IPS DF 6.9 (cell line): Measurements from ENCODE around the gene SUCO.

Source experiments
- DNase-seq: peaks from one replicate; pipeline ENCODE4 v3.0.0-alpha.2; 2013; ENCODE audit warnings: low read depth, low spot score
- H3K27ac ChIP-seq: one replicate; pipeline ENCODE4 v1.5.1; 2013; ENCODE audit warnings: low read length, control low read depth
- H3K27me3 ChIP-seq: 2 replicates; pipeline ENCODE4 v1.6.1; 2013; ENCODE audit warnings: mild to moderate bottlenecking, low read length; ENCODE audit not compliant: control insufficient read depth, insufficient read depth
- H3K36me3 ChIP-seq: 2 replicates; pipeline ENCODE4 v1.6.1; 2013; ENCODE audit warnings: low read length; ENCODE audit not compliant: control insufficient read depth, insufficient read depth
- H3K4me1 ChIP-seq: 2 replicates; pipeline ENCODE4 v1.6.1; 2013; ENCODE audit warnings: low read length; ENCODE audit not compliant: control insufficient read depth, insufficient read depth
- H3K4me3 ChIP-seq: 2 replicates; pipeline ENCODE4 v1.5.1; 2013; ENCODE audit warnings: mild to moderate bottlenecking, low read length
- H3K9me3 ChIP-seq: 2 replicates; pipeline ENCODE4 v1.6.1; 2013; ENCODE audit warnings: low read length, inconsistent platforms; ENCODE audit not compliant: control insufficient read depth, insufficient read depth
- WGBS: extraction: QIAGEN DNeasy Blood & Tissue Kit; methylation state at CpG from one replicate; pipeline ENCODE4 v1.1.7; 2013; ENCODE audit warnings: mixed read lengths, missing lambda C conversion rate; ENCODE audit not compliant: insufficient read length, insufficient coverage; 5-methylcytosine and 5-hydroxymethylcytosine counted together

SUCO gene

DNA sequence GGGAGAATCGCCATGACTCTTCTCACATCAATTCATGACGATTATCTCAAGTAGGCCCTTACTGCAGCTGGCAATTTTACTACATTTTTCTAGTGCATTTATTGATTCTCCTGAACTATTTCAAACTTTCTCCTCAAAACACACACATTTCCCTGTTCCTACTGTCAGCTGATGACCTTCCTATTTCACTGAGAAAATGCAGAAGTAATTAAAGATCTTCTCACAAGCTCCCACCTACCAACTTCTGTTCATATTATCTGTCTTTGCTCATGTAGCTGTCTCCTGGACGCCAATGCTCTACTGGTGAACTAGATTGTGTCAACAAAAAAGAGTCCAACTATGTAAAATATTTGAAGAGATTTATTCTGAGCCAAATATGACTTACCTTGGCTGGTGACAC is 89.6 kb downstream of the SUCO start:
- Histone ChIP-seq H3K36me3 (no peaks in the 10 kb centered on the region), H3K27me3 (no peaks in the 10 kb centered on the region), H3K4me1 (no peaks in the 10 kb centered on the region), H3K27ac (no peak overlapping the region), H3K4me3 (no peak overlapping the region), H3K9me3 (no peaks in the 10 kb centered on the region; the same call in 1 of the 2 replicates)
- DNase-seq = no peak
- no CpG with 5 or more reads among the region's 3 CpGs for WGBS

DNA sequence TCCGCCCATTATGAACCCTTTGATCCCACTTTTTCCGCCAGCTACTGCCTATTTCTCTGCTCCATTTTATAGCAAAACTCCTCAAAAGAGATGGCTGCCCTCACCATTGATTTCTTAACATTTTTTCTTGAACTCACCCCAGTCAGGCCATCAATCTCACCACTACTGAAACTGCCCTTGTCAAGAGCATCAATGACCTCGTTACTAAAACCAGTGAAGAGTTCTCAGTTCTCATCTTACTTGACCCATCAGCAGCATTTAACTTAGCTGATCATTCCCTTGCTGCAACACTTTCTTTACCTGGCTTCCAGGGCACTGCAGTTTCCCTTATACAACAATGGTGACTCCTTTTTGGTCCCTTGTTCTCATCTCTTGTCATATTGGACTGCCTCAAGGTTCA is 90.8 kb downstream of the SUCO start:
- no peak for DNase-seq
- no CpG with 5 or more reads among the region's 3 CpGs for WGBS
- no peaks in the 10 kb centered on the region for H3K36me3 ChIP-seq
- H3K27ac ChIP-seq = no peak overlapping the region
- H3K4me1 ChIP-seq = no peaks in the 10 kb centered on the region
- H3K27me3 ChIP-seq = no peaks in the 10 kb centered on the region
- H3K4me3 ChIP-seq = no peak overlapping the region
- no peaks in the 10 kb centered on the region; the same call in 1 of the 2 replicates for H3K9me3 ChIP-seq

DNA sequence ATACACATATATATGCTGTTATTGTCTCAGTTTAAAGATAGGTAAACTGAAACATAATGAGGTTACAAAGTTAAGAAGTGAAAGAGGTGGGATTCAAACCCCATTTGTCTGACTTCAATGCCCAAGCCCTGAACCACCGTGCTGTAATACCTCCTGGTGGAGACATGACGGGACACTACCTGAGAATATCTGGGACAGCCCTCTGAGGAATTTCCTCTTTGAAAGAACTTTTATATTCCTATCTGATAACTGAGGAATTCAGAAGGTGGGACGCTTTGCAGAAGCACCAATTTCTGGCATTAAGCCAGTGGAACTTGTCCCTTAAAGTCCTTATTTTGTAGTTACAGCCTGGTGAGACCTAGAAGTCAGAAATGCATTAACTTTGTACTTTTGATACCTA is 93.9 kb downstream of the SUCO start:
- no peak overlapping the region for H3K27ac ChIP-seq
- H3K4me3 ChIP-seq = no peak overlapping the region
- no peaks in the 10 kb centered on the region for H3K27me3 ChIP-seq
- no CpG with 5 or more reads among the region's 3 CpGs for WGBS
- H3K4me1 ChIP-seq = no peaks in the 10 kb centered on the region
- H3K36me3 ChIP-seq = no peaks in the 10 kb centered on the region
- H3K9me3 ChIP-seq = no peaks in the 10 kb centered on the region
- no peak for DNase-seq

DNA sequence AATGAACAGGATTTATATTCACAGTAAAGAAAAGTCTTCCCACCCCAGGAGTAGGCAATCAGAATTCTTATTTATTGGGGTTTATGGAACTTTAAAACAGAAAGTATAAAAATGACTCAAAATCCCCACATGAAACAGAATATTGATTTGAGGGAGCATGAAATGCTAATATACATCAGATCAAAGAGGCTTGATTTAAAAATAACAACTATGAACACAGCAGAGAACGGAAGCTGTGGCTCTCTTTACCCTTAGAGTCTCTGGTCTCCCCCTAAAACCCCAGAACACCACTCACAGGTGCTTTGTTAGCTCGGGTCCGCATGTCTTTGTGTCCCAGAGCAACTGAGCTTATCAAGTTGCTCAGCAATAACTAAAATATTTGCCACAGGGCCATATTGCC is 94.8 kb downstream of the SUCO start:
- Histone ChIP-seq H3K36me3 (no peaks in the 10 kb centered on the region), H3K27me3 (no peaks in the 10 kb centered on the region), H3K27ac (no peak overlapping the region), H3K9me3 (no peaks in the 10 kb centered on the region), H3K4me1 (no peaks in the 10 kb centered on the region), H3K4me3 (no peak overlapping the region)
- WGBS = no CpG with 5 or more reads among the region's 3 CpGs
- no peak for DNase-seq

DNA sequence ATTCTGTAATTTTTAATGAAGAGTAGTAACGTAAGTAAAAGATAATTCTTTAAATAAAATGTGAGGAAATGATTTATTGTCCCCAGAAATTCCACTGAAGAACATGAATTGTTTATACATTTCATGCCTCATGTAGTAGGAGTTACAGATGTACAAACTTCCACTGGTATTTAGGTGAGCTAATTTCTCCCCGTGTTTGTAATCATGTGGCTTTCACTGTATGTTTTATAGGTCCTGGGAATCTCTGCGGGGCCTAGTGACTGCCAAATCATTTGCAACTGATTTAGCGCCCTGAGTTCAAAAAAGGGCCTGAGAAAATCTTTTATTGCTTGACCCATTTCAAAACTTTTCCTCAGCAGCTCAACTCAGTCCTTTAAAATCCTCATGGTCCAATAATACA is 95.5 kb downstream of the SUCO start:
- Histone ChIP-seq H3K27me3 (no peaks in the 10 kb centered on the region), H3K9me3 (no peaks in the 10 kb centered on the region), H3K4me3 (no peak overlapping the region), H3K36me3 (no peaks in the 10 kb centered on the region), H3K4me1 (no peaks in the 10 kb centered on the region), H3K27ac (no peak overlapping the region)
- 100% methylated on average over 1 of the region's 4 CpGs for WGBS
- DNase-seq = no peak

DNA sequence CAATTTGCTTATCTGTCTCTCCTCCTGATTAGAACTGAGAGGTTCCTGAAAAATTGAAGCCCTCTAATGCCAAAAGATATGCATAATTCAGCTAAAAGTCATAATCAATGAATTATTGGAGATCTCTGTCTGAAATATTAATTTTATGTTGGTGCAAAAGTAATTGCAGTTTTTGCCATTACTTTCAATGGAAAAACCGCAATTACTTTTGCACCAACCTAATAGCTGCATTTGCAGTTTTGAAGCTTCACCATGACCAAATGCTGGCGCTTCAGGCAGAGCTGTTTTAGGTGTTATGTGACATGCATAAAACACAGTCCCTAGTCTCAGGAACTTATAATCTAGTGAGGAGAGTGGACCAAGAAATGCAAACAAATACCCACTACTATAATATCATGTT is 96.2 kb downstream of the SUCO start:
- Histone ChIP-seq H3K4me1 (no peaks in the 10 kb centered on the region), H3K9me3 (no peaks in the 10 kb centered on the region), H3K27me3 (no peaks in the 10 kb centered on the region), H3K4me3 (no peak overlapping the region), H3K36me3 (no peaks in the 10 kb centered on the region), H3K27ac (no peak overlapping the region)
- no peak for DNase-seq
- no CpG with 5 or more reads among the region's 2 CpGs for WGBS

DNA sequence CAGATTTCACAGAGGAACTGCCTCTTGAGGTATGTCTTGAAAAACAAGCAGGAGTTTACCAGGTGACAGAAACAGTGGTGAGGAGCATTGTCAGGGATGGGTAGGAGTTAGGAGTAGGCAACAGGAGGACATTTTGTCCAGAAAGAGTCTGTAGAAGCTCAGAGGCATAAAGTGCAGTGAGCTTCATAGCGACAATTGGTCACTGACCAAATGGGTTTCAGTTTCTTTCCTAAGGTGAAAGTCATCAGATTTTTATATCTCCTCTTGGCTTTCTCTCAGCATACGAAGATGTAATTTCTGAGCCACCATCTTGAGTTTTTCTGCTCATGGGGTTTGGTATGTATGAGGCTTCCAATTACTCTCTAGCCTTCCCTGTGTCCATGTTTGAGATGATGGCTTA is 96.7 kb downstream of the SUCO start:
- Histone ChIP-seq H3K27me3 (no peaks in the 10 kb centered on the region), H3K4me3 (no peak overlapping the region), H3K27ac (no peak overlapping the region), H3K36me3 (no peaks in the 10 kb centered on the region), H3K9me3 (no peaks in the 10 kb centered on the region), H3K4me1 (no peaks in the 10 kb centered on the region)
- no CpG with 5 or more reads among the region's 2 CpGs for WGBS
- no peak for DNase-seq

DNA sequence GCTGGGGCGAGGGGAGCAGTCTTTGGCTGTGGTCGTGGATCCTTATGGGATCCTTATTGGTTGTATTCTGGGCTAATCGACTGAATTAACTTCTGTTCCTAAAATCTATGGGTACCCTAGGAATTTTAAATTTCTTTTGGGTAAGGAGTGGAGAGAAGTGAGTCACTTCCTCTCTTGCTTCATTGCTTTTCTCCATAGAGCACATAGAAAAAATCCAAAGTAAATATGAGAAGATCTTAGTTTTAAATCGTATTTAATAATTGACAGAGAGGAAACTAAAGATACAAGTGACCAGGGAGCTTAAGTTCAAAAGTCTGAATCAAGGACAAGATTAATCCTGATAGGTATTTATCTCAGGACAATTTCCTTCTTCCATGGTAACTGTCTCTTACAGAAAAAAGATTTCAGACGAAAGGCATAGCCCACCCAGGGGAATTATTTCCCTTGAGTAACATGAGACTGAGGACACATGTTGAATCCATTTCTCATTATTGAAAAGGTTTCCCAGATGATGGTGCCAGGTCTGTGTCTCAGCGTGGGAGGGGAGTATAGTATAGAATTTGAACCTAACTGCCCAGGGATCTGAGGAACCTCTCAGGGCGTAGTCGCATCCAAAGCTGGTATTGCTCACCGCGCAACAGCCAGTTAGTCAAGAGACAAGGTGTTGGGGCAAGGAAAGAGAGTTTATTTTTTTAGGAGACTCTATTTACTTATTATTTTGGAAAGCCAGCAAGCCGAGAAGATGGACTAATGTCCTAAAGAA is 97.3 kb downstream of the SUCO start:
- no peak for DNase-seq
- H3K4me3 ChIP-seq = no peak overlapping the region
- H3K4me1 ChIP-seq = no peaks in the 10 kb centered on the region
- no peak overlapping the region for H3K27ac ChIP-seq
- H3K27me3 ChIP-seq = no peaks in the 10 kb centered on the region
- no CpG with 5 or more reads among the region's 11 CpGs for WGBS
- no peaks in the 10 kb centered on the region for H3K36me3 ChIP-seq
- no peaks in the 10 kb centered on the region for H3K9me3 ChIP-seq

DNA sequence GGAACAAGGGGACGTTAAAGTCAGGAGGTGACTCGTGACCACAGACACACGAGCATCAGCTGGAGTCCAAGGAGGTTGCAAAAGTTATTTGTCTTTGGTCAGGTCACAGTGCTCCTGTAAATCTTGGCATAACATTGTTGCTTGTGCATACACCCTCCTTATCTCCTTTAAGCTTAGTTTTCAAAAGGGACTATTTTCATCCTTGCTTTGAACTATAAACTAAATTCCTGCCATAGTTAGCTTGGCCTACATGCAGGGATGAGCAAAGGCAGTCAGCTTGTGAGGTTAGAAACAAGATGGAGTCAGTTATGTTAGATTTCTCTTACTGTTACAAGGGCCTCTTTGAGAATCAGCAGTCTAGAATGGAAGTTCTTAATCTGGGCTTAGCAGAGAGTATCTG is 97.9 kb downstream of the SUCO start:
- H3K9me3 ChIP-seq = no peaks in the 10 kb centered on the region
- H3K4me3 ChIP-seq = no peak overlapping the region
- no CpG with 5 or more reads among the region's 3 CpGs for WGBS
- H3K36me3 ChIP-seq = no peaks in the 10 kb centered on the region
- no peaks in the 10 kb centered on the region for H3K4me1 ChIP-seq
- no peaks in the 10 kb centered on the region for H3K27me3 ChIP-seq
- no peak for DNase-seq
- H3K27ac ChIP-seq = no peak overlapping the region

DNA sequence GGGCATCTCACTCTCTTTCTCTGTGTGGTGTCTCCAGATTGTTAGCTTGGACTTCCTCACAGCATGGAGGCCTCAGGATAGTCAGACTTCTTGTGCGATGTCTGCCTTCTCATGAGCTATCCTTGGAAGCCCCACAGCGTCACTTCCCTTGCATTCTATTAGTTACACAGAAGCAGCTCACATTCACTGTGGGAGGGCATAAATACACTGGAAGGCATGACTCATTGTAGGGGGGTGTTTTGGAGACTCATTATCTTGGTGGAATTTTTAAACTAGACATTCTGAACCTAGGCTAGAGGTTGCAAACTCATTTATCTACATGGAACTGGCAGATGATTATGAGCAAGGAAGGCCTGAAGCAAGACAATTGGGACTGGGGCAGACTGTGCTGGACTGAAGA is 104.6 kb downstream of the SUCO start:
- Histone ChIP-seq H3K4me1 (no peaks in the 10 kb centered on the region), H3K9me3 (no peaks in the 10 kb centered on the region), H3K36me3 (no peaks in the 10 kb centered on the region), H3K27ac (no peak overlapping the region), H3K4me3 (no peak overlapping the region), H3K27me3 (no peaks in the 10 kb centered on the region)
- WGBS = no CpG with 5 or more reads among the region's 2 CpGs
- no peak for DNase-seq

DNA sequence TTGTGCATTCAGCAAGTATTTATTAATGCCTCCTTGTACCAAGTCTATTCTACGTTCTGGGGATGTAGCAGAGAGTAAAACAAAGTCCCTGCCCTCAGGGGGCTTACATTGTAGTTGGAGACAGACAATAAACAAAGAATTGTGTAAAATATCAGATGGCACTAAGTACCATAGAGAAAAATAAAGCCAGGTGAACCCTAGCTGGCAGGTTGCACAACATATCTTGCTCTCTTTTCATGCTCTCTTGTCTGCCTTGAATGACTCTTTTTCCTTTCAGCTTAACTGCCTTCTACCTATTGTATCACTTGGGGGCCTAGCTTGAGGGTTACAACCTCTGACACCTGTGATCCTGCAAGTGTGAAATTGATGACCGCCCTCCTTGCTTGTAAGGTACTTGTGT is 105.3 kb downstream of the SUCO start:
- H3K4me3 ChIP-seq = no peak overlapping the region
- no peaks in the 10 kb centered on the region for H3K9me3 ChIP-seq
- H3K36me3 ChIP-seq = no peaks in the 10 kb centered on the region
- no peaks in the 10 kb centered on the region for H3K4me1 ChIP-seq
- H3K27me3 ChIP-seq = no peaks in the 10 kb centered on the region
- WGBS = no CpG with 5 or more reads among the region's 2 CpGs
- H3K27ac ChIP-seq = no peak overlapping the region
- no peak for DNase-seq
